Peyer's patch (tissue), 4 donors: Measurements from ENCODE around the gene ZNF66. TPM values are rescaled to one million over a fixed set of nuclear protein-coding genes. Genes with fewer than 3 reads are reported as not detected.
"Not testable (repeated sequence)": the region's sequence is repeated elsewhere in the genome, so short reads cannot be mapped to it uniquely, and the experiment has no call there.

Source experiments
- DNase-seq, 3 donors: peaks; one replicate each; pipeline ENCODE4 v3.0.0-alpha.2; 2017 to 2019
- H3K27ac ChIP-seq, 4 donors: fragments of 200-600 bp; sonication (generic); one replicate each; pipeline ENCODE4 v1.5.1; 2016 to 2019
- H3K27me3 ChIP-seq, 2 donors: fragments of 200-600 bp; sonication (generic); one replicate each; pipeline ENCODE4 v1.5.1; 2019
- H3K36me3 ChIP-seq, 3 donors: fragments of 200-600 bp; sonication (generic); one replicate each; pipeline ENCODE4 v1.5.1; 2016 to 2019
- H3K4me1 ChIP-seq, 4 donors: fragments of 200-600 bp; sonication (generic); one replicate each; pipeline ENCODE4 v1.5.1; 2016 to 2019
- H3K4me3 ChIP-seq, 4 donors: fragments of 200-600 bp; sonication (generic); 1 replicate in 3 of 4; 2 replicates in 1 of 4; pipeline ENCODE4 v1.5.1; 2016 to 2019; ENCODE audit warnings: mild to moderate bottlenecking in 1 of 4
- H3K9me3 ChIP-seq, 4 donors: fragments of 200-600 bp; sonication (generic); one replicate each; pipeline ENCODE4 v1.5.1; 2016 to 2019; ENCODE audit warnings: mild to moderate bottlenecking in 1 of 4
- POLR2A ChIP-seq, 2 donors: fragments of 450-650 bp; IDR thresholded peaks; one replicate each; pipeline ENCODE4 v1.5.1; 2017; ENCODE audit warnings: antibody characterized with exemption in 2 of 2, mild to moderate bottlenecking in 2 of 2, moderate library complexity in 2 of 2
- total RNA-seq, 4 donors: library from RNA; depleted of rRNA; stranded (reverse); fragments of >200 nt; gene quantifications; one replicate each; pipeline ENCODE4 v1.1.0, GENCODE V29; 2016
- TF ChIP-seq, protein P1 (sequence below), 6 experiments: fragments of 450-650 bp in 4 of 6; fragments of 200-600 bp in 2 of 6; sonication (generic) in 1 of 6; IDR thresholded peaks; one replicate each; pipeline ENCODE4 v1.5.1; 2017 to 2019; ENCODE audit warnings: antibody characterized with exemption in 6 of 6, mild to moderate bottlenecking in 3 of 6, moderate library complexity in 1 of 6

Gene ZNF66
- total RNA-seq: 10 to 100 TPM in 1 of 4 donors, 1 to 10 TPM in 3; 4.9 to 11.6 (median 7.0) TPM

DNA sequence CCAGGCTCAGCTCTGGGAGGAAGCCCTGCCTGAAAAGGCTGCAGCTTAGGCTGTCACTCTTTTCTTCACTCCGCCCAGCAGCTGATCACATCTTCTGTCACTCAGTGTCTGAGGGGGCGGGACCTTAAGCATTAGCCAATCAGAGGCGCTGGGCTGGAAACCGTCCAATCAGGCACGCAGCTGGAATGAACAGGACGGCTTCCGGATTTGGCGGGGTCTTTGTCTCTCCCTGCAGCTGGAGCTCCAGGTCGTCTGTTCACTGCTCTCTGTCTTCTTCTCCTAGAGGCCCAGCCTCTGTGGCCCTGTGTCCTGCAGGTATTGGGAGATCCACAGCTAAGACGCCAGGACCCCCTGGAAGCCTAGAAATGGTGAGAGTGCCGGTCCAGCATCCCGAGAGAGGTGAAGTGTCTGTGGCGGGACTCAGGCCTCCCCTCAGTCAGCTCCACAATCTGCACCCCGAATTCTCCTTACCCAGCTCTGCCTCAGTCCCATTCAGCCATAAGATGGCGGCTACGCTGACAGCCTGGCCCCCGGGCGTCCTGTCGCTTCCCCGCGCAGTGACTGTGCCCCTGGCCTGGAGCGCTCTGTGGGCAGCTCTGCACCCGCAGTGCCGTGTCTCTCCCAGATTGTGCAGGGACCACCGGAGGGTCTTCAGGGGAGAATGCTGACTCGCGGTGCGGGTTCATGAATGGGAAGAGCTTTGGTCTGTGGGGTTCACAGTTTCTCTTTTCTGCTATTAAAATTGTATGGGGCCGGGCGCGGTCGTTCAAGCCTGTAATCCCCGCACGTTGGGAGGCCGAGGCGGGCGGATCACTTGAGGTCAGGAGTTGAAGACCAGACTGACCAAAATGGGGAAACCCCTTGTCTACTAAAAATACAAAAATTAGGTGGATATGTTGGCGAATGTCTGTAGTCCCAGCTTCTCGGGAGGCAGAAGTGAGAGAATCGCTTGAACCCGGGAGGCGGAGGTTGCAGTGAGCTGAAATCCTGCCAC, at the start of gene ZNF66:
Gene ZNF66, plus strand, starts transcription at position 222 of the 994 bp plus-strand sequence. Its CDS starts 144 bp downstream, at position 366.
- H3K4me3 ChIP-seq: peak within 1 kb of the TSS; percentile 69 to 88 (median 82)
- DNase-seq: peak; percentile 93 to 98 (median 98)
- H3K27me3 ChIP-seq: no peaks in the 10 kb centered on the region
- no peaks in the 10 kb centered on the region for H3K4me1 ChIP-seq
- H3K36me3 ChIP-seq: no peaks in the 10 kb centered on the region
- no peaks in the 10 kb centered on the region for H3K9me3 ChIP-seq
- TF ChIP-seq, protein P1, sequence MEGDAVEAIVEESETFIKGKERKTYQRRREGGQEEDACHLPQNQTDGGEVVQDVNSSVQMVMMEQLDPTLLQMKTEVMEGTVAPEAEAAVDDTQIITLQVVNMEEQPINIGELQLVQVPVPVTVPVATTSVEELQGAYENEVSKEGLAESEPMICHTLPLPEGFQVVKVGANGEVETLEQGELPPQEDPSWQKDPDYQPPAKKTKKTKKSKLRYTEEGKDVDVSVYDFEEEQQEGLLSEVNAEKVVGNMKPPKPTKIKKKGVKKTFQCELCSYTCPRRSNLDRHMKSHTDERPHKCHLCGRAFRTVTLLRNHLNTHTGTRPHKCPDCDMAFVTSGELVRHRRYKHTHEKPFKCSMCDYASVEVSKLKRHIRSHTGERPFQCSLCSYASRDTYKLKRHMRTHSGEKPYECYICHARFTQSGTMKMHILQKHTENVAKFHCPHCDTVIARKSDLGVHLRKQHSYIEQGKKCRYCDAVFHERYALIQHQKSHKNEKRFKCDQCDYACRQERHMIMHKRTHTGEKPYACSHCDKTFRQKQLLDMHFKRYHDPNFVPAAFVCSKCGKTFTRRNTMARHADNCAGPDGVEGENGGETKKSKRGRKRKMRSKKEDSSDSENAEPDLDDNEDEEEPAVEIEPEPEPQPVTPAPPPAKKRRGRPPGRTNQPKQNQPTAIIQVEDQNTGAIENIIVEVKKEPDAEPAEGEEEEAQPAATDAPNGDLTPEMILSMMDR (IDR thresholded peaks at IDR 0.05): no peak
- TF ChIP-seq POLR2A (IDR thresholded peaks at IDR 0.05): peak; percentile 53 to 54
- H3K27ac ChIP-seq: peak within 1 kb of the TSS; percentile 68 to 80 (median 76)

DNA sequence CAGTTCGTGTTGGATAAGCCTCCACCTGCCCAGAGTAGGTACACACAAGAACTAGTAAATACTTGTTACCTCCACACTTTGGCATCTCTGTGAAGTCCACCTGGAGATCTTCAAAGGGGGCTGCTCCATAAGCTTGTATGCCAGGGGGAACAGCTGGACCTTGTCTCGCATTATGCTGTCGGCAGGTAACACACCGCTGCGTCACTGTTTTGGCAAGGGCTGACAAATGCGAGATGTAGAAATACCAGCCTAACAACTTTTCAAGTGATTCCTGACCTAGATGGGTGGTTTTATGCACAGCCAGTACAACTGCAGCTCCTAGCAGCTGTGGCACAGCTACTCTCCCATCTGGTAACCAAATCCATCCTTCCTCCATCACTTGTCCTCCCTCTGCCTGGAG, 25.9 kb upstream of the ZNF66 start:
- H3K36me3 ChIP-seq, H3K27ac ChIP-seq, H3K4me1 ChIP-seq, DNase-seq, H3K9me3 ChIP-seq, H3K4me3 ChIP-seq, H3K27me3 ChIP-seq: not testable (repeated sequence)

DNA sequence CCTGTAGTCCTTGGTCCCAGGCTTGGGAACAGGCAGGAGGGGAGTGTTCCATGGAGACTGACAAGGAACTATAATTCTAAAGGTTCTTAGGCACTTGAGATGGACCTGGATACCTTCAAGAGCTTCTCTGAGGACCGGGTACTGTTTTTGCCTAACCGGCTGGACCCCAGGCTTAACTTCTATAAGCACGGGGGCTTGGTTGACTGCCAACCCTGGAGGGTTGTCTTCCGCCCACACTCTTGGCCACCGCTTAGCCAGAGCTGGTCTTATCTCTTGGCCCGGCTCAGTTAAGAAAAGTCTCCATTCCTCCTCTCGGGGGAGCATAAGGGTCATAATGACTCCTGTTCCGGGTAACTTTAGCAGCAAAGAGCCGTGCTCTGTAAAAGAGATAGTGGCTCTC, 23.8 kb upstream of the ZNF66 start:
- not testable (repeated sequence) for H3K4me1 ChIP-seq, H3K27ac ChIP-seq, H3K27me3 ChIP-seq, H3K9me3 ChIP-seq, H3K4me3 ChIP-seq, DNase-seq, H3K36me3 ChIP-seq

DNA sequence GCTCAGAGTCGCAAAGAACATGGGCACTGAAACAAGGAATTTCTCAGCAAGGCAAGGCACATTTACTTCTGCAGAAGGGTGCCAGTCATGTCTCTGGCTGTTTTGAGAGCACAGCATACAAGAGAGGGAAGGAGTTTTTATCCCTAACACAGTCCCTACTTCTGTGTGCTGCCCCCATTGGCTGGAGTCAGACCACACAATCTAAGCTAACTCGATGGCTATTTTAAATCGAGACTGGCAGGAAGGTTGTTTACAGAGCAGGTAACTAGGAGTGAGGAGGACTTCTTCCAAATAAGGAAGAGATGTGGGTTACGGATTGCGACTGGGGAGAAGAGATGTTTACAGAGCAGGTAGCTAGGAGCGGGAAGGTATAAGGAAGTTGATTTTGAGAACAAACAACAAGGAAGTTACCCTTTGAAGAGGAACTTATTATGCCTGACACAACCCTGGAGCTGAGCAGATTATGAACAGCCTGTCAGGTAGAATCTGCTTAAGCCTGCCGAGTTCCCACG, 6.8 kb upstream of the ZNF66 start:
- not testable (repeated sequence) for H3K36me3 ChIP-seq, H3K27me3 ChIP-seq, H3K9me3 ChIP-seq, H3K4me1 ChIP-seq, DNase-seq, H3K4me3 ChIP-seq, H3K27ac ChIP-seq

DNA sequence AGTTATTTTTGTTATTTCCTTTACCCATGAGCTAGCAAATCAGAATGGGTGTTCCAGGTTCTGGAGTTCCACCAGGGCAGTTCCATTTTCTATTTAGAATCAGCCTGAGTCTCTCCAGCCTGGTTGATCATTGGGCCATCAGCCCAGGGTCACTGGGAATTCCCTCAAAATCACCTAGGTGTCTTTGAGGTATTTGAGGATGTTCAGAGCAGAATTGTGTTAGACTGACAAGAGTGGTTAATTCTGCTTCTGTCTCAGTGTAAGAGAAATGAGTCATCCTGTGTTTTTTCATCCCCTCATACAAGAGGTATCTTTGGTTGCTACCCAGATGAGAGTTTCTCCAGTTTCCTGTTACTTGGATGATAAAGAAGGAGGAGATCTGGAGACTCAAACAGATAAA, 11.7 kb downstream of the ZNF66 start:
- Histone ChIP-seq H3K27me3 (no peaks in the 10 kb centered on the region), H3K9me3 (peaks cover 0 to 11% (median 0%) of the 10 kb centered on the region in 4 donors), H3K4me3 (no peak overlapping the region), H3K36me3 (peaks cover 0 to 20% (median 0%) of the 10 kb centered on the region in 3 donors), H3K27ac (no peak overlapping the region), H3K4me1 (no peaks in the 10 kb centered on the region)
- no peak for DNase-seq
- no peak for TF ChIP-seq POLR2A (IDR thresholded peaks at IDR 0.05)
- TF ChIP-seq, protein P1 (IDR thresholded peaks at IDR 0.05): no peak

DNA sequence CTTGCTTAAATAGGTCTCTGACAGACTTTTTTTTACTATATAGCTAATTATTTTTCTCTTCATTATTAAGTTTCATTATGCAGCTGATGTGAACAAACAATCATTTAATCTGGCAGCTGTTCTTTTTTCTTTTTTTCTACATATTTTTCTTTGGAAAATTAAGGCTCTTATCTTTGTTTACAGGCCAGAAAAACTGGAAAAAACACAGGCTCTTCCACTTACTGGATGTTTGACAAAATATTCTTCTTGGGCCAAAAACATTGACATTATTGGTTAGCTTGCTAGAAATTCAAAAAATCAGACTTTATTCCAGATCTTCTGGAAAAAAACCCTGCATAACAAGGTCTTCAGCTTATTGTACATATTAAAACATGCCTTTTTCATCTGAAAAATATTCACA, 15.7 kb downstream of the ZNF66 start:
- Histone ChIP-seq H3K27ac (no peak overlapping the region), H3K27me3 (no peaks in the 10 kb centered on the region), H3K4me1 (no peaks in the 10 kb centered on the region), H3K9me3 (peaks cover 0 to 20% (median 0%) of the 10 kb centered on the region in 4 donors), H3K36me3 (peaks cover 0 to 31% (median 0%) of the 10 kb centered on the region in 3 donors), H3K4me3 (no peak overlapping the region)
- no peak for TF ChIP-seq POLR2A (IDR thresholded peaks at IDR 0.05)
- TF ChIP-seq, protein P1 (IDR thresholded peaks at IDR 0.05): no peak
- no peak for DNase-seq

DNA sequence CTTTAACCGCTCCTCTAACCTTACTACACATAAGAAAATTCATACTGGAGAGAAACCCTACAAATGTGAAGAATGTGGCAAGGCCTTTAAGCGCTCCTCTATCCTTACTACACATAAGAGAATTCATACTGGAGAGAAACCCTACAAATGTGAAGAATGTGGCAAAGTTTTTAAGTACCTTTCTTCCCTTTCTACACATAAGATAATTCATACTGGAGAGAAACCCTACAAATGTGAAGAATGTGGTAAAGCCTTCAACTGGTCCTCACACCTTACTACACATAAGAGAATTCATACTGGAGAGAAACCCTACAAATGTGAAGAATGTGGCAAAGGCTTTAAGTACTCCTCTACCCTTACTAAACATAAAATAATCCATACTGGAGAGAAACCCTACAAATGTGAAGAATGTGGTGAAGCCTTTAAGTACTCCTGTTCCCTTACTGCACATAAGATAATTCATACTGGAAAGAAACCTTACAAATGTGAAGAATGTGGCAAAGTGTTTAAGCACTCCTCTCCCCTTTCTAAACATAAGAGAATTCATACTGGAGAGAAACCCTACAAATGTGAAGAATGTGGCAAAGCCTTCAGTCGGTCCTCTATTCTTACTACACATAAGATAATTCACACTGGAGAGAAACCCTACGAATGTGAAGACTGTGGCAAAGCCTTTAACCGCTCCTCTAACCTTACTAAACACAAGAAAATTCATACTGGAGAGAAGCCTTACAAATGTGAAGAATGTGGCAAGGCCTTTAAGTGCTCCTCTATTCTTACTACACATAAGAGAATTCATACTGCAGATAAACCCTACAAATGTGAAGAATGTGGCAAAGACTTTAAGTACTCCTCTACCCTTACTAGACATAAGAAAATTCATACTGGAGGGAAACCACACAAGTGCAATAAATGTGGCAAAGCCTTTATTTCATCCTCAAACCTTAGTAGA, 30.5 kb downstream of the ZNF66 start:
- H3K27ac ChIP-seq, H3K4me3 ChIP-seq, H3K27me3 ChIP-seq, H3K36me3 ChIP-seq, DNase-seq, H3K4me1 ChIP-seq: not testable (repeated sequence)
- H3K9me3 ChIP-seq: peaks cover 0 to 60% (median 24%) of the 10 kb centered on the region in 4 donors
